Trophoblast cell (in vitro differentiated cells and primary cell): Measurements from ENCODE around the gene VCL.

Source experiments
- DNase-seq, 2 donors: peaks; one replicate each; pipeline ENCODE4 v3.0.0-alpha.2; 2016
- H2AFZ ChIP-seq: 2 replicates; pipeline ENCODE4 v1.6.1; 2013; ENCODE audit warnings: low read length, moderate library complexity, mild to moderate bottlenecking; ENCODE audit not compliant: insufficient read depth, poor library complexity
- H2AK5ac ChIP-seq: 2 replicates; pipeline ENCODE4 v1.6.1; 2013; ENCODE audit warnings: mild to moderate bottlenecking, low read length
- H2BK120ac ChIP-seq: 2 replicates; pipeline ENCODE4 v1.6.1; 2013; ENCODE audit warnings: low read length, mild to moderate bottlenecking, moderate library complexity; ENCODE audit not compliant: insufficient read depth, poor library complexity
- H2BK12ac ChIP-seq: 2 replicates; pipeline ENCODE4 v1.6.1; 2013; ENCODE audit warnings: mild to moderate bottlenecking, low read length, moderate library complexity
- H2BK5ac ChIP-seq: 2 replicates; pipeline ENCODE4 v1.6.1; 2013; ENCODE audit warnings: low read length, low read depth, moderate library complexity, mild to moderate bottlenecking; ENCODE audit not compliant: poor library complexity
- H3K14ac ChIP-seq: 2 replicates; pipeline ENCODE4 v1.6.1; 2013; ENCODE audit warnings: mild to moderate bottlenecking, low read length
- H3K18ac ChIP-seq: 2 replicates; pipeline ENCODE4 v1.6.1; 2013; ENCODE audit warnings: mild to moderate bottlenecking, low read length
- H3K23ac ChIP-seq: 2 replicates; pipeline ENCODE4 v1.6.1; 2013; ENCODE audit warnings: low read length
- H3K27ac ChIP-seq: 2 replicates; pipeline ENCODE4 v1.5.1; 2013; ENCODE audit warnings: low read depth, mild to moderate bottlenecking, inconsistent platforms, low read length, moderate library complexity
- H3K27me3 ChIP-seq: 2 replicates; pipeline ENCODE4 v1.6.1; 2013; ENCODE audit warnings: inconsistent platforms, mild to moderate bottlenecking, low read length, moderate library complexity; ENCODE audit not compliant: insufficient read depth
- H3K36me3 ChIP-seq, 2 experiments: 1 replicate in 1 of 2; 2 replicates in 1 of 2; pipeline ENCODE4 v1.6.1; 2013; ENCODE audit warnings: low read length in 2 of 2, mild to moderate bottlenecking in 2 of 2, moderate library complexity in 1 of 2; ENCODE audit not compliant: insufficient read depth in 2 of 2, control insufficient read depth in 1 of 2
- H3K4ac ChIP-seq: 2 replicates; pipeline ENCODE4 v1.6.1; 2013; ENCODE audit warnings: low read depth, mild to moderate bottlenecking, low read length, moderate library complexity
- H3K4me1 ChIP-seq, 2 experiments: 1 replicate in 1 of 2; 2 replicates in 1 of 2; pipeline ENCODE4 v1.6.1; 2013; ENCODE audit warnings: low read length in 2 of 2, mild to moderate bottlenecking in 2 of 2, moderate library complexity in 1 of 2; ENCODE audit not compliant: insufficient read depth in 2 of 2, control insufficient read depth in 1 of 2
- H3K4me2 ChIP-seq: 2 replicates; pipeline ENCODE4 v1.6.1; 2013; ENCODE audit warnings: inconsistent platforms, mild to moderate bottlenecking, low read length, moderate library complexity
- H3K4me3 ChIP-seq: 2 replicates; pipeline ENCODE4 v1.5.1; 2013; ENCODE audit warnings: mild to moderate bottlenecking, low read depth, low read length, inconsistent platforms
- H3K79me1 ChIP-seq: one replicate; pipeline ENCODE4 v1.6.1; 2013; ENCODE audit warnings: low read length
- H3K79me2 ChIP-seq: 2 replicates; pipeline ENCODE4 v1.6.1; 2013; ENCODE audit warnings: low read length, mild to moderate bottlenecking; ENCODE audit not compliant: control insufficient read depth, insufficient read depth, poor library complexity
- H3K9ac ChIP-seq: 2 replicates; pipeline ENCODE4 v1.6.1; 2013; ENCODE audit warnings: mild to moderate bottlenecking, low read length
- H3K9me3 ChIP-seq: 2 replicates; pipeline ENCODE4 v1.6.1; 2013; ENCODE audit warnings: low read depth, mild to moderate bottlenecking, control low read depth, inconsistent platforms, low read length; ENCODE audit not compliant: insufficient read depth
- H4K12ac ChIP-seq: 2 replicates; pipeline ENCODE4 v1.6.1; 2013; ENCODE audit warnings: low read depth, mild to moderate bottlenecking, low read length, moderate library complexity
- H4K8ac ChIP-seq: 2 replicates; pipeline ENCODE4 v1.6.1; 2013; ENCODE audit warnings: low read depth, mild to moderate bottlenecking, low read length, moderate library complexity
- H4K91ac ChIP-seq: one replicate; pipeline ENCODE4 v1.6.1; 2013; ENCODE audit warnings: low read depth, mild to moderate bottlenecking, low read length, moderate library complexity
- WGBS: extraction: QIAGEN DNeasy Blood & Tissue Kit; methylation state at CpG from one replicate; pipeline ENCODE4 v1.1.7; 2013; ENCODE audit warnings: missing lambda C conversion rate; ENCODE audit not compliant: insufficient read length, insufficient coverage; ENCODE audit errors: extremely low coverage; 5-methylcytosine and 5-hydroxymethylcytosine counted together

VCL gene

GRCh38 chr10:74035303-74035702, 37.4 kb downstream of the VCL start:
- no peak overlapping the region for H2BK120ac ChIP-seq
- no peak overlapping the region for H2BK5ac ChIP-seq
- H2AFZ ChIP-seq = no peak overlapping the region
- H3K27me3 ChIP-seq = no peaks in the 10 kb centered on the region
- no peak overlapping the region for H3K27ac ChIP-seq
- no peaks in the 10 kb centered on the region for H3K79me2 ChIP-seq
- H4K91ac ChIP-seq = no peak overlapping the region
- H3K18ac ChIP-seq = no peak overlapping the region
- no peak overlapping the region for H2BK12ac ChIP-seq
- H3K4me3 ChIP-seq = no peak overlapping the region
- peaks cover 2 to 4% of the 10 kb centered on the region in 2 experiments for H3K36me3 ChIP-seq
- H3K14ac ChIP-seq = no peak overlapping the region
- H3K23ac ChIP-seq = no peak overlapping the region
- no peaks in the 10 kb centered on the region for H3K9me3 ChIP-seq
- H4K8ac ChIP-seq = no peak overlapping the region
- no CpG with 5 or more reads among the region's 1 CpG for WGBS
- H3K4me1 ChIP-seq = no peaks in the 10 kb centered on the region
- H3K4me2 ChIP-seq = no peak overlapping the region
- no peaks in the 10 kb centered on the region for H3K79me1 ChIP-seq
- H2AK5ac ChIP-seq = no peak overlapping the region
- H3K9ac ChIP-seq = no peak overlapping the region
- DNase-seq = no peak
- no peak overlapping the region for H4K12ac ChIP-seq
- no peak overlapping the region for H3K4ac ChIP-seq

GRCh38 chr10:74036474-74036873, 38.6 kb downstream of the VCL start:
- DNase-seq = no peak
- no peak overlapping the region for H4K91ac ChIP-seq
- no peak overlapping the region for H3K4me3 ChIP-seq
- H3K23ac ChIP-seq = no peak overlapping the region
- no peak overlapping the region for H3K27ac ChIP-seq
- H3K9me3 ChIP-seq = no peaks in the 10 kb centered on the region
- H4K12ac ChIP-seq = no peak overlapping the region
- no peak overlapping the region for H2BK5ac ChIP-seq
- H3K14ac ChIP-seq = no peak overlapping the region
- no peak overlapping the region for H2AFZ ChIP-seq
- no peaks in the 10 kb centered on the region for H3K79me1 ChIP-seq
- H3K36me3 ChIP-seq = peaks cover 2 to 6% of the 10 kb centered on the region in 2 experiments
- no peak overlapping the region for H3K18ac ChIP-seq
- no peaks in the 10 kb centered on the region for H3K27me3 ChIP-seq
- no peak overlapping the region for H3K9ac ChIP-seq
- H4K8ac ChIP-seq = no peak overlapping the region
- H3K4me1 ChIP-seq = no peaks in the 10 kb centered on the region
- H3K4me2 ChIP-seq = no peak overlapping the region
- no CpG with 5 or more reads among the region's 4 CpGs for WGBS
- H2BK12ac ChIP-seq = no peak overlapping the region
- no peak overlapping the region for H2BK120ac ChIP-seq
- no peak overlapping the region for H2AK5ac ChIP-seq
- H3K4ac ChIP-seq = no peak overlapping the region
- peaks cover 2% of the 10 kb centered on the region for H3K79me2 ChIP-seq

- Histone ChIP-seq H4K8ac (peak overlapping the region; percentile 28), H2AK5ac (no peak overlapping the region), H3K9me3 (no peaks in the 10 kb centered on the region), H3K79me2 (peaks cover 2% of the 10 kb centered on the region), H3K4me1 (no peaks in the 10 kb centered on the region), H4K91ac (no peak overlapping the region), H3K27ac (no peak overlapping the region), H3K23ac (no peak overlapping the region), H3K14ac (no peak overlapping the region), H2AFZ (no peak overlapping the region), H3K18ac (no peak overlapping the region), H3K27me3 (no peaks in the 10 kb centered on the region), H3K4me3 (no peak overlapping the region), H3K4me2 (no peak overlapping the region), H2BK120ac (no peak overlapping the region), H4K12ac (peak overlapping the region; percentile 43), H3K36me3 (peaks cover 7 to 11% of the 10 kb centered on the region in 2 experiments), H3K79me1 (no peaks in the 10 kb centered on the region), H3K4ac (no peak overlapping the region), H2BK12ac (no peak overlapping the region), H3K9ac (no peak overlapping the region), H2BK5ac (no peak overlapping the region)
- DNase-seq = no peak
- WGBS = no CpG with 5 or more reads among the region's 5 CpGs
Observed at GRCh38 chr10:74039561-74040145, 41.7 kb downstream of the VCL start.

GRCh38 chr10:74040200-74041126, 42.5 kb downstream of the VCL start:
- WGBS = no CpG with 5 or more reads among the region's 3 CpGs
- Histone ChIP-seq H3K27me3 (no peaks in the 10 kb centered on the region), H3K36me3 (peaks cover 10 to 15% of the 10 kb centered on the region in 2 experiments)

More at GRCh38 chr10:74040200-74041126, 42.5 kb downstream of the VCL start:
- H2BK12ac ChIP-seq = no peak overlapping the region
- no peaks in the 10 kb centered on the region for H3K9me3 ChIP-seq
- H4K91ac ChIP-seq = no peak overlapping the region
- DNase-seq = no peak
- no peak overlapping the region for H2BK5ac ChIP-seq
- H3K18ac ChIP-seq = peak overlapping the region; percentile 75
- no peak overlapping the region for H3K4me3 ChIP-seq
- H4K12ac ChIP-seq = no peak overlapping the region
- H2AK5ac ChIP-seq = no peak overlapping the region
- H3K4me1 ChIP-seq = no peaks in the 10 kb centered on the region
- no peak overlapping the region for H3K14ac ChIP-seq
- no peak overlapping the region for H4K8ac ChIP-seq
- no peak overlapping the region for H3K4me2 ChIP-seq
- no peak overlapping the region for H2AFZ ChIP-seq
- H3K4ac ChIP-seq = peak overlapping the region; percentile 62
- H2BK120ac ChIP-seq = no peak overlapping the region
- H3K79me1 ChIP-seq = no peaks in the 10 kb centered on the region
- peaks cover 2% of the 10 kb centered on the region for H3K79me2 ChIP-seq
- no peak overlapping the region for H3K9ac ChIP-seq
- H3K27ac ChIP-seq = no peak overlapping the region
- H3K23ac ChIP-seq = no peak overlapping the region
